OCI-LY7 (cell line): Measurements from ENCODE around the gene IQSEC1. TPM values are rescaled to one million over a fixed set of nuclear protein-coding genes. Genes with fewer than 3 reads are reported as not detected.

Experiments
- BruUV-seq: library from RNA; stranded (reverse); fragments of 400-500 nt; replicated peaks from 2 replicates; lab custom pipeline; 2021; lab: Mats Ljungman, UMichigan
- CTCF ChIA-PET: fragments of 300-600 bp; sonication (Branson Sonifier 250); formaldehyde crosslinking; loops from one replicate; lab custom pipeline; 2022; ENCODE audit warnings: antibody characterized with exemption; ENCODE audit not compliant: unreplicated experiment; lab: Charles Lee
- POLR2A ChIA-PET: fragments of 300-600 bp; sonication (Branson Sonifier 250); formaldehyde crosslinking; loops from one replicate; lab custom pipeline; 2022; ENCODE audit warnings: antibody characterized with exemption; lab: Charles Lee
- DNase-seq: peaks from one replicate; pipeline ENCODE4 v3.0.0-alpha.2; 2015; ENCODE audit warnings: low spot score
- H2AFZ ChIP-seq: fragments of 200-600 bp; sonication (generic), shearing (Covaris generic); 2 replicates; pipeline ENCODE4 v1.6.1; 2014; ENCODE audit warnings: mild to moderate bottlenecking, antibody characterized with exemption, low read length, moderate library complexity
- H3K27ac ChIP-seq: fragments of 200-600 bp; sonication (generic); 2 replicates; pipeline ENCODE4 v1.5.1; 2014; ENCODE audit warnings: mixed run types, low read depth, mild to moderate bottlenecking, moderate library complexity, low read length, inconsistent platforms; ENCODE audit not compliant: poor library complexity, severe bottlenecking
- H3K36me3 ChIP-seq: fragments of 200-600 bp; sonication (generic); 2 replicates; pipeline ENCODE4 v1.6.1; 2014; ENCODE audit warnings: mild to moderate bottlenecking, antibody characterized with exemption, low read length, moderate library complexity, mixed read lengths; ENCODE audit not compliant: insufficient read depth
- H3K4me1 ChIP-seq: fragments of 200-600 bp; sonication (generic); 2 replicates; pipeline ENCODE4 v1.5.1; 2014; ENCODE audit warnings: mild to moderate bottlenecking, low read length; ENCODE audit not compliant: insufficient read depth, poor library complexity, severe bottlenecking
- H3K4me2 ChIP-seq: fragments of 200-600 bp; sonication (generic); 2 replicates; pipeline ENCODE4 v1.6.1; 2014; ENCODE audit warnings: mild to moderate bottlenecking, low read length
- H3K4me3 ChIP-seq: fragments of 200-600 bp; sonication (generic); 2 replicates; pipeline ENCODE4 v1.5.1; 2014; ENCODE audit warnings: mild to moderate bottlenecking, low read depth, low read length; ENCODE audit not compliant: poor library complexity, severe bottlenecking
- H3K79me2 ChIP-seq: fragments of 200-600 bp; sonication (generic); 2 replicates; pipeline ENCODE4 v1.6.1; 2016; ENCODE audit warnings: low read depth, mild to moderate bottlenecking, low read length, moderate library complexity, mixed read lengths; ENCODE audit not compliant: insufficient read depth
- H3K9me2 ChIP-seq: fragments of 200-600 bp; sonication (generic); 2 replicates; pipeline ENCODE4 v1.6.1; 2016; ENCODE audit warnings: mild to moderate bottlenecking, low read length, mixed read lengths; ENCODE audit not compliant: insufficient read depth
- H3K9me3 ChIP-seq: fragments of 200-600 bp; sonication (generic); 2 replicates; pipeline ENCODE4 v1.6.1; 2014; ENCODE audit warnings: mild to moderate bottlenecking, mixed run types, low read length, mixed read lengths
- H4K20me1 ChIP-seq: fragments of 200-600 bp; sonication (generic); 2 replicates; pipeline ENCODE4 v1.6.1; 2014; ENCODE audit warnings: mild to moderate bottlenecking, antibody characterized with exemption, low read length, moderate library complexity, mixed read lengths; ENCODE audit not compliant: insufficient read depth
- EZH2phosphoT487 ChIP-seq: fragments of 200-600 bp; sonication (generic); IDR thresholded peaks from 2 replicates; pipeline ENCODE4 v1.6.1; 2018; ENCODE audit warnings: low read depth, borderline replicate concordance, mild to moderate bottlenecking, mixed run types, antibody characterized with exemption, low read length, moderate library complexity, mixed read lengths
- intact Hi-C: fragments of 100-400 bp; cut with micrococcal nuclease; formaldehyde crosslinking; loops from one replicate; pipeline ENCODE4 v1.10.0; 2022; ENCODE audit not compliant: unreplicated experiment
- small RNA-seq: library from RNA; depleted of rRNA; stranded (forward); fragments of <200 nt; gene quantifications from one replicate; pipeline ENCODE3, GENCODE V24; 2014
- total RNA-seq, 2 experiments: library from RNA; depleted of rRNA in 1 of 2; stranded (reverse); fragments of >200 nt in 1 of 2; shearing (Covaris generic) in 1 of 2; gene quantifications; 2 replicates each; pipeline ENCODE4 v1.2.3, GENCODE V29; 2014 to 2022
- TF ChIP-seq, protein P1 (sequence below): fragments of 200-600 bp; sonication (generic); conservative IDR thresholded peaks from 2 replicates; pipeline ENCODE4 v1.5.1; 2014; ENCODE audit warnings: mild to moderate bottlenecking, antibody characterized with exemption, low read length, moderate library complexity, mixed read lengths

IQSEC1 gene
- total RNA-seq, 2 experiments from 2014 or later = 25.2 to 70.1 TPM

DNA sequence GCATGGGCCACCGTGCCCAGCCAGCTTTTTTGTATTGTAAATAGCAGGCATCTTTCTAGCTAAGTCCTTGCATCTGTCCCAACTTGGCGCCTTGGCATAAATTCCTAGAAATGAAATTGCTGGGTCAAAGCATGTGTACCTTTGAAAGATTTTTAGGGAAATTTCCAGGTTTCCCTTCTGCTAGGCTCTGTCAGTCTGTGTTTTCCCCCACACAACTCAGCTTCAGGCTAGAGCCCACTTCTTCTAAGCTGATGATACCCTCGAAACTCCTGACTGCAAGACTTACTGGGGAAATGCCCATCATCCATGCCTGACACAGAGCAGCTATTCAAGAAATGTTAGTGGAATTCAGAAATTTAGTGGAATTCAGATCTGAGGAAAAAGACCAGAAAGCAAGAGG, 221.0 kb downstream of the IQSEC1 start:
- Histone ChIP-seq H3K9me3 (no peaks in the 10 kb centered on the region), H3K4me3 (no peak overlapping the region), H4K20me1 (no peaks in the 10 kb centered on the region), H3K36me3 (no peaks in the 10 kb centered on the region), H3K79me2 (no peaks in the 10 kb centered on the region), H3K4me2 (no peak overlapping the region), H3K9me2 (no peaks in the 10 kb centered on the region), H3K27ac (no peak overlapping the region), H2AFZ (no peak overlapping the region), H3K4me1 (no peaks in the 10 kb centered on the region)
- BruUV-seq = no TSS peak
- TF ChIP-seq EZH2phosphoT487 = no peak
- TF ChIP-seq, protein P1, sequence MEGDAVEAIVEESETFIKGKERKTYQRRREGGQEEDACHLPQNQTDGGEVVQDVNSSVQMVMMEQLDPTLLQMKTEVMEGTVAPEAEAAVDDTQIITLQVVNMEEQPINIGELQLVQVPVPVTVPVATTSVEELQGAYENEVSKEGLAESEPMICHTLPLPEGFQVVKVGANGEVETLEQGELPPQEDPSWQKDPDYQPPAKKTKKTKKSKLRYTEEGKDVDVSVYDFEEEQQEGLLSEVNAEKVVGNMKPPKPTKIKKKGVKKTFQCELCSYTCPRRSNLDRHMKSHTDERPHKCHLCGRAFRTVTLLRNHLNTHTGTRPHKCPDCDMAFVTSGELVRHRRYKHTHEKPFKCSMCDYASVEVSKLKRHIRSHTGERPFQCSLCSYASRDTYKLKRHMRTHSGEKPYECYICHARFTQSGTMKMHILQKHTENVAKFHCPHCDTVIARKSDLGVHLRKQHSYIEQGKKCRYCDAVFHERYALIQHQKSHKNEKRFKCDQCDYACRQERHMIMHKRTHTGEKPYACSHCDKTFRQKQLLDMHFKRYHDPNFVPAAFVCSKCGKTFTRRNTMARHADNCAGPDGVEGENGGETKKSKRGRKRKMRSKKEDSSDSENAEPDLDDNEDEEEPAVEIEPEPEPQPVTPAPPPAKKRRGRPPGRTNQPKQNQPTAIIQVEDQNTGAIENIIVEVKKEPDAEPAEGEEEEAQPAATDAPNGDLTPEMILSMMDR = no peak
- POLR2A ChIA-PET = interaction anchor here (0.6 kb wide), 1 partner anchor 213 kb away, joined by 3 read pairs; no protein-coding TSS in a partner anchor
- no peak for DNase-seq
- CTCF ChIA-PET = no interaction called here
- intact Hi-C loops = no loop called here

Small RNAs within 50 kb of the gene (small RNA-seq; reads per million reads assigned to genes)
- gene AC034198.1 (not detected), gene AC069271.1 (not detected)

Other genes with a start within 250 kb of the IQSEC1 start
- gene RPL32, start 231.9 kb downstream of the IQSEC1 start, total RNA-seq (2014; rRNA removed; shearing (Covaris generic)) = 3,339 and 3,717 TPM in 2 replicates
- gene RPL32, start 231.9 kb downstream of the IQSEC1 start, total RNA-seq (2022) = 2,099 and 2,324 TPM in 2 replicates